Measurements from ENCODE around the gene LOXL4. TPM values are rescaled to one million over a fixed set of nuclear protein-coding genes. Genes with fewer than 3 reads are reported as not detected.

Gene LOXL4
- total RNA-seq, 4 donors from 2014 or later: 4.1 to 14.9 (median 10.1) TPM

DNA sequence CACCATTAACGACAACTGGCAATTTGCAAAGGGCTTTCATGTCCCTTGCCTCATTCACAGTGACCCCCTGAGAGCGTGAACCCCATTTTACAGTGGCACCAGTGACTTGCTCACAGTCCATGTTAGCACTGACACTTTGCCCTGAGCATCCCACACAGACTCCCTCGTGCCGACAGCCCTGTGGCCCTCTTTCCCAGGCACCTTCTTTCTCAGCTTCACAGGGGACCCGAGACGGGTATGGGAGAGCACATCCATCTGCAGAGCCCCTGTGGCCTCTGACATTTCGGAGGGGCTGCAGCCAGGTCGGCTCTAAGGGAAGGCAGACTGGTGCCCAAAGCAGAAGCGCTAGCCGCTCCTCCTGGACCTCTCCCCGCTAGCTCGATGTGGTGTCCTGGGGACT is 10.8 kb downstream of the LOXL4 start:
- peaks cover 0 to 17% (median 0%) of the 10 kb centered on the region in 4 donors for H3K4me1 ChIP-seq
- no peaks in the 10 kb centered on the region for H3K27me3 ChIP-seq
- WGBS, 2 donors: 79 to 85% methylated on average over 7 to 12 of the region's 12 CpGs
- H3K36me3 ChIP-seq: peaks cover 0 to 86% (median 0%) of the 10 kb centered on the region in 3 donors
- no peak for DNase-seq (ENCODE audit: low spot score in 2 of 2)
- H3K4me3 ChIP-seq: no peak overlapping the region
- H3K9me3 ChIP-seq: no peaks in the 10 kb centered on the region
- no peak overlapping the region for H3K27ac ChIP-seq
- TF ChIP-seq EP300 (IDR thresholded peaks at IDR 0.05) (no peak), POLR2A (IDR thresholded peaks at IDR 0.05) (no peak)
- TF ChIP-seq, protein P1, sequence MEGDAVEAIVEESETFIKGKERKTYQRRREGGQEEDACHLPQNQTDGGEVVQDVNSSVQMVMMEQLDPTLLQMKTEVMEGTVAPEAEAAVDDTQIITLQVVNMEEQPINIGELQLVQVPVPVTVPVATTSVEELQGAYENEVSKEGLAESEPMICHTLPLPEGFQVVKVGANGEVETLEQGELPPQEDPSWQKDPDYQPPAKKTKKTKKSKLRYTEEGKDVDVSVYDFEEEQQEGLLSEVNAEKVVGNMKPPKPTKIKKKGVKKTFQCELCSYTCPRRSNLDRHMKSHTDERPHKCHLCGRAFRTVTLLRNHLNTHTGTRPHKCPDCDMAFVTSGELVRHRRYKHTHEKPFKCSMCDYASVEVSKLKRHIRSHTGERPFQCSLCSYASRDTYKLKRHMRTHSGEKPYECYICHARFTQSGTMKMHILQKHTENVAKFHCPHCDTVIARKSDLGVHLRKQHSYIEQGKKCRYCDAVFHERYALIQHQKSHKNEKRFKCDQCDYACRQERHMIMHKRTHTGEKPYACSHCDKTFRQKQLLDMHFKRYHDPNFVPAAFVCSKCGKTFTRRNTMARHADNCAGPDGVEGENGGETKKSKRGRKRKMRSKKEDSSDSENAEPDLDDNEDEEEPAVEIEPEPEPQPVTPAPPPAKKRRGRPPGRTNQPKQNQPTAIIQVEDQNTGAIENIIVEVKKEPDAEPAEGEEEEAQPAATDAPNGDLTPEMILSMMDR (IDR thresholded peaks at IDR 0.05): no peak

DNA sequence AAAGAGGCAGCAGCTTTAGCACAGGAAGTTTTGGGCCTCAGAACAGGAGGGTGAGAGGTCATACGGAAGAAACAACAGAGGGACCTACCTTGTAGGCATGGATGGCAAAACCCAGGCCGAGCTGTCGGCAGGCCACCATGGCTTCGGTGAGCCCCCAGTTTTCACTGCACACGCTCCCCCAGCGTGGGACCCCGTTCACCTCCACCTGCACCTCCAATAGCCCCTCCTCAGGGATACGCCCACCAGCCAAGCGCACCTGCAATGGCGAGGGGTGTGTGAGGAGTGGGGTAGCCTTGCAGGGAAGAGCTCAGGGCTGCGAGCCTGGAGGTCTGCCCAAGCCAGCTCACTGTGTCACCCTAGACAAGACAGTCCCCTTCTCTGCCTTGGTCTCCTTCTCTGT is 11.3 kb downstream of the LOXL4 start:
- no peak for DNase-seq (ENCODE audit: low spot score in 2 of 2)
- H3K36me3 ChIP-seq: peaks cover 0 to 86% (median 0%) of the 10 kb centered on the region in 3 donors
- H3K27me3 ChIP-seq: no peaks in the 10 kb centered on the region
- H3K4me1 ChIP-seq: peaks cover 0 to 17% (median 0%) of the 10 kb centered on the region in 4 donors
- WGBS, 2 donors: 91 to 94% methylated on average over 11 of the region's 11 CpGs
- no peaks in the 10 kb centered on the region for H3K9me3 ChIP-seq
- no peak for TF ChIP-seq POLR2A (IDR thresholded peaks at IDR 0.05)
- no peak for TF ChIP-seq EP300 (IDR thresholded peaks at IDR 0.05)
- TF ChIP-seq, protein P1 (IDR thresholded peaks at IDR 0.05): no peak
- H3K27ac ChIP-seq: no peak overlapping the region
- H3K4me3 ChIP-seq: no peak overlapping the region

DNA sequence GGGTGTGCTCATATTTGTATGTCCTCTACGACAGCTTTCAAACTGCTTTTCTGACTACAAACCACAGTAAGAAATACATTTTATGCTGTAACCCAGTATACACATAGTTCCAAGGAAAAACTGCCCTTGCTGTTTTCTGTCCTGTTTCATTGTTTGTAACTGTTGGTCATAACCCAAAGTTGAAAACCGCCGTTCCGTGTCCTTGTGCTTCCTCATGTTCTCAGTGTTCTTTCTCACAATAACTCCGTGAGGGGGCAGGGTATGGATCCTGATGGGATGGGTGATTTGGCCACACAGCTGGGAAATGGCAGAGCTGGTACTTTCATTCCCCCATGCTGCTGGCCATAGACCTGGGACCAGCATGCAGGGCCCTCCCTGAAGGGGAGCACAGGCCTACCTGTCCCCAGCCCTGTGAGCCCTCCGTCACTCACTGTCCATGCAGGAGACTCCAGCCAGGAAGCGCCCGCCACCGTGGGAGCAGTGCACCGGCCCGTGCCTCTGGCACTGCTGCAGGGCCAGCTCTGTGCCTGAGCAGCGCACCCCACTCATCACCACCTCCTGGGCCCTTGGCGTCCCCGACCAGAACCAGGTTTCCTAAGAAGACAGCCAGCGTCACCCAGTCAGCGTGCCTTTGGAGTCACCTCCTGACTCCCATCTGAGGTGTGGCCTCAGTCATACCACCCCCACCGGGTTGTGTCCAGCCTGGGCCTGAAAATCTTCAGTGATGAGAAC is 12.7 kb downstream of the LOXL4 start:
- 89 to 92% methylated on average over 14 to 16 of the region's 17 CpGs for WGBS, 2 donors
- DNase-seq (ENCODE audit: low spot score in 2 of 2): no peak
- no peaks in the 10 kb centered on the region for H3K27me3 ChIP-seq
- peaks cover 0 to 89% (median 0%) of the 10 kb centered on the region in 3 donors for H3K36me3 ChIP-seq
- peaks cover 0 to 5% (median 0%) of the 10 kb centered on the region in 4 donors for H3K4me1 ChIP-seq
- no peak overlapping the region for H3K27ac ChIP-seq
- TF ChIP-seq EP300 (IDR thresholded peaks at IDR 0.05): no peak
- no peak for TF ChIP-seq POLR2A (IDR thresholded peaks at IDR 0.05)
- H3K4me3 ChIP-seq: no peak overlapping the region
- no peaks in the 10 kb centered on the region for H3K9me3 ChIP-seq

DNA sequence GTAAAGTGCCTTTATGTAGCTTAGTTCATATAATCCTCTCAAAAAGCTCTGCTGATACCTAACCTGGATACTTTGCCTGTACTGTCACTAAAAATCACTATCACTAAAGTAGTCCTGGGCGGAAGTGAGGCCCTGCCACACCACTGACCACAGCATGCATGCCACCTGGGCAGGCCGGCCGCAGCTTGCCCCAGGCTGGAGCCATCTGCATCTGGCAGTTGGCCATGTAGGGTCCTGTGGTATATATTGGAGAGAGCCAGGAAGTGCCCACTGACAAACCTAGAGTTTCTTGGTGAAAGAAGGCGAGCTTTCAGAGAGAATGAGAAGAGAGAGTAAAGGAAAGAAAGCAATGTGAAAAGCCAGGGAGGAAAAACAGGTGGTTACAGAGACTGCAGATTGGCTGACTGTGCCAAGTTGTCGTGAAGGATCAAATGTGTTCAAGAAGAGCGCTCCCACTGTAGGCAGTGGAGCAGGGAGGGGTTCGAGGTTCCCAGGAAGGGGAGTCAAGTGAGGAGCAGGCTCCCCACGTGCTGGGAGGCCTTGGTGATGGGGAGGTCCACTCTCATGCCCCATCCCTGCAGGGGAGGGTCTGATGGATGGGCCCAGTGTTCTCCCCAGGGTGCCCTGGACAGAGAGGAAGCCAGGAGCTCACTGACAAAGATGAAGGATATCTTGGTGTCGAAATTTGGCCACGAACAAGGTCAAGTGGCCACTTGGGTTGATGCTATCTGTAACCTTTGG is 13.6 kb downstream of the LOXL4 start:
- Histone ChIP-seq H3K9me3 (no peaks in the 10 kb centered on the region), H3K36me3 (peaks cover 0 to 94% (median 0%) of the 10 kb centered on the region in 3 donors), H3K4me3 (no peak overlapping the region), H3K27ac (no peak overlapping the region), H3K27me3 (no peaks in the 10 kb centered on the region), H3K4me1 (peaks cover 0 to 2% (median 0%) of the 10 kb centered on the region in 4 donors)
- no peak for TF ChIP-seq EP300 (IDR thresholded peaks at IDR 0.05)
- TF ChIP-seq, protein P1 (IDR thresholded peaks at IDR 0.05): no peak
- TF ChIP-seq POLR2A (IDR thresholded peaks at IDR 0.05): no peak
- 89% methylated on average over 8 to 10 of the region's 10 CpGs for WGBS, 2 donors
- no peak for DNase-seq (ENCODE audit: low spot score in 2 of 2)

DNA sequence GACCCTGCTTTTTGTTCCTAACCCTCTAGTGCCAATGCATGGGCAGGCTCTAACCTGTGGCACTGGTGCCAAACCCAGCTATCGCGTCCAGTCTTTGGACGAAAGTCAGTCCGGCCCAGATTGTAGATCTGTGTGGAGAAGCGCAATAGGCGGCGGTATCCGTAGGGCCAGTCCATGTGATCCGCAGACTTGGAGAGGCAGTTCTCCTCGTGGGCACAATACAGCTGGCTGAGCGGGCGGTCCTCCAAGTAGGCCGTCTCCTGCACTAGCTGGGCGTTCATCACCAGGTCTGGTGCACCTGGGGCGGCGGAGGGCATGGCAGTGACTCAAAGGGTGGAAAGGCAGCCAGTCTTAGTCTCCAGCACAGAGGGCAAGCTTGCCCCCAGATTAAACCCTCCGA is 14.5 kb downstream of the LOXL4 start:
- WGBS, 2 donors: 91 to 92% methylated on average over 17 of the region's 17 CpGs
- Histone ChIP-seq H3K27ac (no peak overlapping the region), H3K9me3 (no peaks in the 10 kb centered on the region), H3K36me3 (peaks cover 0 to 96% (median 0%) of the 10 kb centered on the region in 3 donors), H3K4me1 (peaks cover 0 to 7% (median 0%) of the 10 kb centered on the region in 4 donors), H3K4me3 (no peak overlapping the region), H3K27me3 (no peaks in the 10 kb centered on the region)
- no peak for DNase-seq (ENCODE audit: low spot score in 2 of 2)
- no peak for TF ChIP-seq EP300 (IDR thresholded peaks at IDR 0.05)

DNA sequence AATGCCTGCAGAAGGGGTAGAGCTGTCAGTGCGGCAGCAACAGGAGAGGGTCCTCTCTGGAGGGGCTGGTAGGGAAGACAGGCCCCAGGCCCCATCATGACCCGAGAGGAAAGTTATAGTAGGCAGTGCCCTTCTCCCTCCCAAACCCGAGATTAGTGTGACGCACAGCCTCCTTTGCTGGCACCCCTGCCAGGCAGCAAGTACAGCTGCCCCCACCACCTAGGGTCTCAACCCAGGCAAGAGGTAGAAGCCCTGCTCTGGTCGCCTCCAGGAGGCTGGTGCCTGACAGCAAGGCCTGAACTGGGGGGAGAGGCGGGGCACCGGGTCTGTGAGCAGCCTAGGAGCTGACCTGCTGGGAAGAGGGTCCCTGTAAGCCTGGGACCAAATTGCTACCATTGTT is 15.5 kb downstream of the LOXL4 start:
- Histone ChIP-seq H3K27ac (no peak overlapping the region), H3K4me1 (peaks cover 0 to 13% (median 1%) of the 10 kb centered on the region in 4 donors), H3K36me3 (peaks cover 0 to 96% (median 0%) of the 10 kb centered on the region in 3 donors), H3K9me3 (no peaks in the 10 kb centered on the region), H3K4me3 (no peak overlapping the region), H3K27me3 (no peaks in the 10 kb centered on the region)
- WGBS, 2 donors: 84 to 92% methylated on average over 7 of the region's 7 CpGs
- no peak for DNase-seq (ENCODE audit: low spot score in 2 of 2)
- no peak for TF ChIP-seq EP300 (IDR thresholded peaks at IDR 0.05)
- TF ChIP-seq POLR2A (IDR thresholded peaks at IDR 0.05): no peak
